Measurements from ENCODE around the gene SURF1. TPM values are rescaled to one million over a fixed set of nuclear protein-coding genes. Genes with fewer than 3 reads are reported as not detected.

SURF1 gene
- total and polyA plus RNA-seq, 9 of the 15 experiments (the other 6 are each of a cell fraction or from before 2014, with no cell fraction given): 16.1 to 31.3 (median 20.9) TPM

DNA sequence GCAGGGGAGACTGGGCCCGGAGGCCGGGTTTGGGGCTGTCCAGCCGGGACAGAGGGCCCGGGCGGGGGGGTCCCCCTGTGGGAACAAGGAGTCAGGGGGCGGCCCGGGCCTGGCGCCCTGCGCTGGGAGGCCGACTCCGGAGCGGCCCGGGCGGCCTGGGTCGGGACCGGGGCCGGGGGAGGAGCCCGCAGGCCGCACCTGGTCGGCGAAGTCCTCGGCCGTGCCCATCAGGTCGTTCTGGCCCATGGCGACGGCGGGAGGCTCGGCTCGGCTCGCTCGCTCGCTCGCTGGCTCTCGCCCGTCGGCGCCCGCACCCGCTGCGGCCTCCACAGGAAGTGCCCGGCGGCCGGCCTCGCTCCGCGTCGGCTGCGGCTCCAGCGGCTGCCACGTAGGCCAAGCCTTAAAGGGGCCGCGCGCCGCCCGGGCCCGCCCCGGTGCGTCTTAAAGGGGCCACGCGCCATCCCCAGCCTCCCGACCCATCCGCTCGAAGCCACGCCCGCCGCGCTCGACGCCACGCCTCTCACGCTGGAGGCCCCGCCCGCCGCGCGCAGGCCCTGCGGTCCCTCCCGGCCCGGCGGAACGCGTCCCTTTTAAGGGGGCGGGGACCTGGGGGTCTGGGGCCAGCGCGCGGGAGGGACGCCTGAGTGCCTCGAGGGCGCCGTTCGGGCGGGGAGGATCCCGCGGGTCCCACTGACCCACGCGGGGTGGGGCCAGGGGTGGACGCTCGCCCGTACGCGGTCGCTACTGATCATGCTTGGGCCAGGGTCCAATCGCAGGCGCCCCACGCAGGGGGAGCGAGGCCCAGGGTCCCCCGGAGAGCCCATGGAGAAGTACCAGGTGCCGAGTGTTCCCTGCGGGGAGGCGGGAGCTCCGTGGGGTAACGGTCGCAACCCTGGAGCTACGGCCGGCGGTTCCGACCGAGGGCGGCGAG lies 19.7 kb upstream of the SURF1 start, which contains the start of the genes STKLD1 and SURF4:
Gene STKLD1, plus strand, starts transcription at position 643 of the 931 bp plus-strand sequence. Its CDS starts 108 bp downstream, at position 751.
Gene SURF4, minus strand, starts transcription at position 337 of the 931 bp plus-strand sequence. Its CDS starts 91 bp downstream, at position 246.
- ChIA-PET POLR2A (interaction anchor here (0.5 to 8.5 kb wide), 19 partner anchors 8 to 625 kb away, joined by 3 to 109 read pairs (median 4); partner anchors contain the start of genes MED22, RPL7A, SURF1 and SURF2), CTCF (ENCODE audit: low intra/inter-chr PET ratio) (interaction anchor here (0.9 kb wide), 1 partner anchor 19 kb away, joined by 4 read pairs; the partner anchor contains the start of gene SURF2)
- ATAC-seq: peak; percentile 91
- intact Hi-C loops (cut with micrococcal nuclease): no loop called here
- FAIRE-seq: peak; percentile 65
- H3K27ac ChIP-seq (ENCODE audit: extremely low read depth, low read depth, low read length): peak within 1 kb of the TSS; percentile 97
- peak within 1 kb of the TSS; percentile 88 for H3K4me2 ChIP-seq (ENCODE audit: insufficient read depth, low read length)
- no TSS peak for BruUV-seq (replicated peaks)
- WGBS (ENCODE audit: insufficient coverage, low coverage, missing lambda C conversion rate): under 1% methylated on average over 61 of the region's 120 CpGs
- in situ Hi-C loops (cut with MboI): no loop called here
- peaks cover 31% of the 10 kb centered on the region for H3K36me3 ChIP-seq (ENCODE audit: control insufficient read depth, insufficient read depth, low read length)
- H2AFZ ChIP-seq (ENCODE audit: low read depth, low read length): peak within 1 kb of the TSS; percentile 92
- H3K27me3 ChIP-seq (ENCODE audit: control insufficient read depth in 2 of 2, insufficient read depth in 2 of 2, low read length in 2 of 2): no peaks in the 10 kb centered on the region
- H3K4me3 ChIP-seq: peak within 1 kb of the TSS; percentile 87
- H4K20me1 ChIP-seq (replicated peaks; ENCODE audit: control insufficient read depth, insufficient read depth, low read length): peaks cover 27% of the 10 kb centered on the region
- no peaks in the 10 kb centered on the region for H3K9me3 ChIP-seq (replicated peaks; ENCODE audit: control insufficient read depth, insufficient read depth, low read depth, low read length)
- peak within 1 kb of the TSS; percentile 97 to 99 for H3K9ac ChIP-seq (ENCODE audit: insufficient read depth in 1 of 2, low read depth in 2 of 2, low read length in 2 of 2)
- peaks cover 57% of the 10 kb centered on the region for H3K79me2 ChIP-seq (ENCODE audit: control insufficient read depth, insufficient read depth, low read length)
- DNase-seq (ENCODE audit: extremely low read depth in 1 of 4, low spot score in 3 of 4): peak; percentile 97 to 99 (median 98)
- peaks cover 39 to 50% of the 10 kb centered on the region in 2 experiments; a peak in 4 of 5 replicates for H3K4me1 ChIP-seq (replicated peaks in 1 of 2; ENCODE audit: control insufficient read depth in 2 of 2, insufficient read depth in 2 of 2, low read length in 2 of 2)
- H3K9me1 ChIP-seq (ENCODE audit: control insufficient read depth, insufficient read depth, low read length): peaks cover 13% of the 10 kb centered on the region
- TF ChIP-seq MCM2 (IDR thresholded peaks at IDR 0.05; ENCODE audit: low read depth) (no peak), HOMEZ (CRISPR knock-in tag; IDR thresholded peaks at IDR 0.05) (no peak), EGR1 (conservative IDR thresholded peaks at IDR 0.05) (no peak), ZNF717 (CRISPR knock-in tag; IDR thresholded peaks at IDR 0.05) (no peak), ZNF699 (CRISPR knock-in tag; IDR thresholded peaks at IDR 0.05; ENCODE audit: insufficient replicate concordance) (no peak), ZSCAN29 (IDR thresholded peaks at IDR 0.05) (no peak), ESRRB (CRISPR knock-in tag; IDR thresholded peaks at IDR 0.05; ENCODE audit: borderline replicate concordance) (no peak), CEBPB (tag; IDR thresholded peaks at IDR 0.05) (no peak), MAFG (tag; conservative IDR thresholded peaks at IDR 0.05) (no peak), HMG20A (CRISPR knock-in tag; conservative IDR thresholded peaks at IDR 0.05) (no peak), TCF7L2 (IDR thresholded peaks at IDR 0.05; ENCODE audit: low read depth, low read length) (no peak), MEF2D (tag; conservative IDR thresholded peaks at IDR 0.05; ENCODE audit: low read depth) (no peak), SMAD1 (IDR thresholded peaks at IDR 0.05; ENCODE audit: low read depth, low read length, partially characterized antibody) (no peak), ARID2 (IDR thresholded peaks at IDR 0.05) (no peak), ATF1 (CRISPR knock-in tag; IDR thresholded peaks at IDR 0.05) (no peak), ATF1 (tag; IDR thresholded peaks at IDR 0.05) (peak; percentile 78), ETS2 (tag; IDR thresholded peaks at IDR 0.05; ENCODE audit: borderline replicate concordance, poor library complexity, severe bottlenecking) (no peak), NFATC3 (IDR thresholded peaks at IDR 0.05) (no peak), HINFP (tag; conservative IDR thresholded peaks at IDR 0.05; ENCODE audit: low read depth) (no peak), GTF2A2 (tag; IDR thresholded peaks at IDR 0.05) (no peak), PCBP2 (IDR thresholded peaks at IDR 0.05; ENCODE audit: low read depth, low read length, poor library complexity, severe bottlenecking) (no peak)
